HG03108 (cell line): ENCODE results near the gene COL25A1.
"Not testable (repeated sequence)": the region's sequence is repeated elsewhere in the genome, so short reads cannot be mapped to it uniquely, and the experiment has no call there.

Experiments used
- ATAC-seq: cut with Tn5 transposase; IDR thresholded peaks from one replicate; pipeline ENCODE4 v1.9.1; 2021; ENCODE audit warnings: moderate library complexity; ENCODE audit not compliant: unreplicated experiment

The COL25A1 gene

GRCh38 chr4:108972613-108973283 lies 329.7 kb downstream of the COL25A1 start:
- ATAC-seq = no peak

DNA sequence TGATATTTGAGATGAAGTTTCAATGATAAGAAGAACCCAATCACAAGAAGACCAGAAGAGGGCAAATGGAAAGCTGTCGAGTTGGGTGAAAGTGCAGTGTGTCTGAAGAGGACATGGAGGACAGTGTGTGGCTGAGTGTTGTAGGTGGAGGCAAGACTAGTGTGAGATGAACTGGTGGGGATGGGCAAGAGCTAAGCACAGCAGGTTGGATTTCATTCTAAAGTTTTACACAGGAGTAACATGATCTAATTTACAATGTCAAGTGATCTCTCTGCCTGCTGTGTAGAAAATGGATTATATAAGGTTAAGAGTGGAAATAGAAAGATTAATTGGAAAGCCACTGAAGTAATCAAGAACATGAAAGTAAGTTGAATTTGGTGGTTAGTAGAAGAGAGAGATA lies 331.0 kb downstream of the COL25A1 start:
- no peak for ATAC-seq

GRCh38 chr4:108965472-108966076 lies 336.9 kb downstream of the COL25A1 start:
- no peak for ATAC-seq

DNA sequence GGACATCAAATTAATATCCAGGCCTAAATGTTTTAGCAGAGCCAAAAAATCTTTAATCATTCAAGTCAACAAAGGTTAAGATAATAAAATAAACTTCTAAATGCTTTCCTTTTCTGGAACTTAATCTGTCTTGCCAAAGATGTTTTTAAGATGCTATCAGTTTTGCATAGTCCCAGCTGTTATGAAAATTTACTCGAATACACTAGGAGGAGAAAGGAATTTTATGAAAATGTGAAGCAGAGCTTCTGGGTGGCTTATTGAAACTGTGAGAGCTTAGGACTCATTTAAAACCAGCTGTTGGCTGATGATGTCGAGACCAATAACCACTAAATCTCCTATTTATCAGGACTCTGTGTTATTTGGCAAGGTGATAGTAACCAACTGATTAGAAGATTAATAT lies 337.4 kb downstream of the COL25A1 start:
- ATAC-seq = no peak

GRCh38 chr4:108963910-108964309 lies 338.5 kb downstream of the COL25A1 start:
- ATAC-seq = no peak

GRCh38 chr4:108959491-108959890 lies 343.0 kb downstream of the COL25A1 start:
- no peak for ATAC-seq

DNA sequence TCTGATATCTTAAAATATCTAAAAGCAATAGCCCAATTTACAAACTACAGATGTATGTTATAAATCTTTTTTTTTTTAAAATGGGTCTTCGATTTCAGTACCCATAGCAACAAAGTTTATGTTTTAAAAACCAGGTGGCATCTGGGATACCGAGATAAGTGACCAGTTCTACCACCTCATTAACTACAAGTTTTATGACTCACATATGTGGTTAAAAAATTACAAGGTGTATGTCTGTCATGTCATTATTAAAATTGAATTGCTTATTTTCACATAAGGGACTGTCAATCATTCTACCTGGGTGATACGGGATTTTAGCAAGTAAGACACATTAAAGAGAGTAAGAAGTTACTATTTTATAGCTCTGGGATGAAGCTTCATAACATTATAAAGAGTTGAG lies 347.6 kb downstream of the COL25A1 start:
- no peak for ATAC-seq

- ATAC-seq = no peak
Measured at GRCh38 chr4:108953941-108954340, 348.5 kb downstream of the COL25A1 start.

- no peak for ATAC-seq
Measured at GRCh38 chr4:108950158-108950915, 352.1 kb downstream of the COL25A1 start.

- no peak for ATAC-seq
Measured at GRCh38 chr4:108947526-108947925, 354.9 kb downstream of the COL25A1 start.

- ATAC-seq = no peak
Measured at GRCh38 chr4:108946237-108946636, 356.2 kb downstream of the COL25A1 start.

DNA sequence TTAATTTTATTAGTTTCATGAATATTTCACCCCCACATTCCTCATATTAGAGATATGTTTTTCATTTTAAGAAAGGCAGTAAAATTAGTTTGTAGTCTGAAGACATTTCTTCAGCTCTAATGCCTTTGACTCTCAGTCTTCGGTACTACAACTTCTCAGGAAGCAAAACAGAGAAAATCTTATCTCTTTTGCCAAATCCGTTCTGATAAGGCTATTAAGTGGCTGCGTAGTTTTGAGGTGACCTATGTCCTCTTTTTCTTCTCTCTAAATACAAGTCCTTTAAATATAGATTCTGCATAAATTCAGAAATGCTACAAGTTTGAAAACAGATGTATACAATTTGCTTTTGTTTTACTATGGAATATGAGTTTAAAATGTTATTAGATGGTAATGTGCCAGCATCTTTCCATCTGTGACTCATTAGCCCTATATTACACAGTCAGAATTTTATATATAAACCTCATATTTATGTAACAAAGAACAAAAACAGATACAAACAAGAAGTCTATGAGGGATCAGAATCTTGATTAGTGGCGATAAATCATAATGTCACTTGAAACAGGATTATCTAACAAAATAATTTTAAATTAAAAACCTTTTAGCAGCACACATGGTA lies 358.4 kb downstream of the COL25A1 start:
- ATAC-seq = no peak

DNA sequence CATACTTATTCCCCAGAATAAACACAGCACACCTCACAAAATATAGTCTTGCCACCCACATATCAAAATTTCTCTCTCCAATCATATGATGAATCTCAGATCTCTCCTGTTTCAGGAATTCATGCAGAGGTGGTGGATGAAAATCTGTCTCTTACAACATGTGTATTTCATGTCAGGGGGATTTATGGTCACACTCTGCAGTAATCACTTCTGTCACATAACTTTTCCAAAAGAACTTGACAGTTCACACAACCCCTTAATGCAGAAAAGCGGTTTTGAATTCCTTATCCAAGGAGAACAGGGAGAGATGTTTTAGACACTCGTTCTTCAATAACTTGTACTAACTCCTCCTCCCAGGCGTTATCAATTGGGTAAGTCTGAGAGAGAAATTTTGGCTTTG lies 359.1 kb downstream of the COL25A1 start:
- no peak for ATAC-seq

DNA sequence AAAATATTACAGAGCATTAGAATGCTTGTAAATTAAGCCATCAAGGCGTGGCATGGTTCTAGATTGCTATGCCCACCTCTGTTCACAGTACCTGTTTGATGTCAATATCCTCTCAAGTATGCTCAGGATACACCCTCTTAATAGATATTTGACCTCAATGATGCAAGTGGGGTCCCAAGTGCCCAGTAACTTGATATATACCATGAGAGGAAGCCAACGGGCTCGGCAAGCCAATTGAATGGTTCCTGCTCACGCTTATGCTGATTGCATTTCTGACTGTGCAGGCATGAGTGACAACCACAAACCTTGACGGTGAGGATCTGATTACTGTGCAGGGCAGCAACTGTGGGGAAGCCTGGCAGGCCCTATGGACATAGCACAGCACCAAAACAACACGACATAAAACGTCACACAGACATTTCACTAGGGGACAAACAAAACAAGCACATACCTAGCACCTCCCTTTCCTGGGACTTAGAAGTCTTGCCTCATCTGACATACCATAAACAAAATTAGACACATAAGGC lies 360.5 kb downstream of the COL25A1 start:
- no peak for ATAC-seq

DNA sequence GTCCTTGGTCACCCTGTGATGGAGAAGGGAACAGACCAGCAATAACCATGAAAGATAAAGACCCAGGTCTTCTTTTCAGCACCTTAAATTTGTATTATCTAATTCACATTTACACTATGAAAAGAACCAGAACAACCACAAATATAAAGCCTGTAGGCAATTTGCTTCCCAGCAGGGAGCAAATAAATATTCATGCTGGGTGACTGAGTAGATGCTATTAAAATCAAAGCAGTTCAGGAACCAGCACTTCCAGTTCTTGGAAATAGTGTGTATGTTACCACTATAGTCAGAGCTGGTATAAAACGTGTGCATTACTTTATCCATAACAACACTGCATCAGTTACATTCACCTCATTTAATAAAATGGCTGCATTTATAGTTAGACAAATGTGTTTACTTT lies 361.8 kb downstream of the COL25A1 start:
- ATAC-seq = no peak

DNA sequence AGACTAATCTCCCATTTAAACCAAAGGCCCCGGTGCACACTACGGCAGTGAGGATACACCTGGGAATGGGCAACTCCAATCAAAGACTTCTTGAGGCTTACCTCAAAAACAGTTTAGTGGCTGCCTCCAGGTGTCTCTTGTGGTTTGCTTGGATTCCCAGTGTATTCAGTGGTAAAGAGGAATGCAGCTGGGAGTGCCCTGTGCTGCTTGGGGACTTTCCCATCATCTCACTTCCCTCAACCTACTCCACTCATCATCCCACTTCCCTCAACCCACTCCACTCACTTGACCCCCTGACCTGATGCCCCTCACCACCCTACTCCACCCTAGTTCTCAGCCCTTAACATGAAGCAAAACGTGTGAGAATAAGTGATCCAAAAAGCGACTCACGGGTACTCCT lies 362.3 kb downstream of the COL25A1 start:
- ATAC-seq = no peak

GRCh38 chr4:108937066-108937465 lies 365.4 kb downstream of the COL25A1 start:
- ATAC-seq = no peak

DNA sequence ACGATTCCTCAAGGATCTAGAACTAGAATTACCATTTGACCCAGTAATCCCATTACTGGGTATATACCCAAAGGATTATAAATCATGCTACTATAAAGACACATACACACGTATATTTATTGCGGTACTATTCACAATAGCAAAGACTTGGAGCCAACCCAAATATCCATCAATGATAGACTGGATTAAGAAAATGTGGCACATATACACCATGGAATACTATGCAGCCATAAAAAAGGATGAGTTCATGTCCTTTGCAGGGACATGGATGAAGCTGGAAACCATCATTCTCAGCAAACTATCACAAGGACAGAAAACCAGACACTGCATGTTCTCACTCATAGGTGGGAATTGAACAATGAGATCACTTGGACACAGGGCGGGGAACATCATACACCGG lies 368.5 kb downstream of the COL25A1 start:
- not testable (repeated sequence) for ATAC-seq

DNA sequence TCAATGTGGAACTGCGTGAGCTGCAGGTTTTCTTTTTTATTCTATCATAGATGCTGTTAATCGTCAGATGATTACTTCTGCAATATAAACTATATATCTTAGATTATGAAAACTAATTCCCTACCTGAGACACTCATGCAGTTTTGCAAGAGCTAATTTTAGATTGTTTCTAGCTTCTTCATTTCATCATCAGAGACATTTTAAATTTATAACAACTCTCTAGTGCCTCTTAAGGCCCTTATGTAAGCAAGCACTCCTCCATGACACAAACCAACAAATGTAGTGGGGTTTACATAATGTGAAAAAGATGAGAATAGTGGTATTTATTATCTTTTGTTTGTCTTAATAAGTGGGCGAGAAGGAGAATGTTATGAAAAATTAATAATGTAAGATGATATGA lies 369.4 kb downstream of the COL25A1 start:
- ATAC-seq = no peak

DNA sequence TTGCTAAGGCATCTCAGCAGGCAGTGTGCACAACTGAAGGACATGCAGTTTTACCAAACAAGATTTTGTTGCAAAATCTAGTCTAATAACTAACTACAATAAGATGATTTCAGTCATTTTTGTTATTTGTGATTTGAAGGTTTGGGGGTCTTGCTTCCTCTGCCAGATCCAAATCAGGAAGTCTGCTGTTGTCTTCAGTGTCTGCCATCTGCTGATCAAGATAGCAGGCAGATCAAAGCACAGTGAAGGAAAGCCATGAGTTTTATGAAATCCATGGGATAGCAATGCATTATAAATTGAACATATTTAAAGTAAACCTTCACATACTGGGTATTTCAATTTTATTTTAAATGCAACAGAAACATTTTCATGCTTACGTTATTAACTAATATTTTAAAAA lies 370.5 kb downstream of the COL25A1 start:
- ATAC-seq = no peak

GRCh38 chr4:108930186-108930585 lies 372.3 kb downstream of the COL25A1 start:
- no peak for ATAC-seq

DNA sequence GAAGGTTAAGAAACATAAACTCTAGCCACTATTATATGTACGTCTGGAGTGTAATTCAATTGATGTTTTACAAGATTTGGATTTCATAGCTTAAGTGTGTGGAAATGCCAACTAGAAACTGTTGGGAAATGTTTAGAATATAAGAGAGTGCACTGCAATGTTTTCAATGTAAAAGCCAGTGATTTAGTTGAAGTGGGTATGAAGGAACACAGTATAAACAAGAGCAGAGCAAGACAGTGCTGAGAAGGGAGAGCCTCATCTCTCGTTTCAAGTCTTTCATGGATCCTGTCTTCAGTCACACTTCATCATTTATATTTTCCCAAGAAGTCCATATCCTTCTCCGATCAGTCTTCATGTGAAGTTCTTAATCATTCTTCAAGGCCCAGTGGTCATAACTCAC lies 375.7 kb downstream of the COL25A1 start:
- ATAC-seq = no peak
